SU-DHL-6 (cell line): ENCODE results near the gene ACKR3.

ENCODE experiments used
- H2AFZ ChIP-seq: fragments of 200-600 bp; sonication (generic); 2 replicates; pipeline ENCODE4 v1.6.1; 2014; ENCODE audit warnings: low read depth, mild to moderate bottlenecking, moderate library complexity, mixed read lengths, antibody characterized with exemption, low read length; ENCODE audit not compliant: severe bottlenecking
- H3F3A ChIP-seq: fragments of 200-600 bp; shearing (Covaris generic); 2 replicates; pipeline ENCODE4 v1.6.0; 2016; ENCODE audit warnings: antibody characterized with exemption, mild to moderate bottlenecking; ENCODE audit not compliant: insufficient read depth
- H3K27ac ChIP-seq: fragments of 200-600 bp; sonication (generic); 2 replicates; pipeline ENCODE4 v1.5.1; 2016; ENCODE audit warnings: low read depth, mild to moderate bottlenecking, low read length, moderate library complexity, mixed read lengths
- H3K27me3 ChIP-seq: fragments of 200-600 bp; sonication (generic), shearing (Covaris generic); 2 replicates; pipeline ENCODE4 v1.6.0; 2014; ENCODE audit warnings: mild to moderate bottlenecking, low read length
- H3K36me3 ChIP-seq: fragments of 200-600 bp; sonication (generic); 2 replicates; pipeline ENCODE4 v1.6.1; 2014; ENCODE audit warnings: mild to moderate bottlenecking, low read length, mixed read lengths
- H3K4me2 ChIP-seq: fragments of 300-600, 200-600 bp; shearing (Covaris generic), sonication (generic); 2 replicates; pipeline ENCODE4 v1.6.0; 2014; ENCODE audit warnings: low read length, low read depth, mild to moderate bottlenecking; ENCODE audit not compliant: poor library complexity, severe bottlenecking
- H3K4me3 ChIP-seq: fragments of 200-600 bp; sonication (generic); 2 replicates; pipeline ENCODE4 v1.5.1; 2014; ENCODE audit warnings: antibody characterized with exemption, low read length, mild to moderate bottlenecking, mixed read lengths; ENCODE audit not compliant: insufficient read depth, poor library complexity, severe bottlenecking
- H3K79me2 ChIP-seq: fragments of 200-600 bp; sonication (generic); 2 replicates; pipeline ENCODE4 v1.6.1; 2014; ENCODE audit warnings: mild to moderate bottlenecking, low read length, moderate library complexity; ENCODE audit not compliant: insufficient read depth
- H3K9ac ChIP-seq: fragments of 200-600 bp; sonication (generic); 2 replicates; pipeline ENCODE4 v1.7.0; 2014; ENCODE audit warnings: mild to moderate bottlenecking, low read length
- H3K9me2 ChIP-seq: fragments of 200-600 bp; sonication (generic); replicated peaks from 2 replicates; pipeline ENCODE4 v1.6.1; 2014; ENCODE audit warnings: low read length; ENCODE audit not compliant: insufficient read depth
- H3K9me3 ChIP-seq: fragments of 200-600 bp; sonication (generic); 2 replicates; pipeline ENCODE4 v1.6.1; 2014; ENCODE audit warnings: low read length, mixed read lengths; ENCODE audit not compliant: insufficient read depth
- H4K20me1 ChIP-seq: fragments of 200-600 bp; sonication (generic); 2 replicates; pipeline ENCODE4 v1.6.1; 2014; ENCODE audit warnings: low read depth, mild to moderate bottlenecking, antibody characterized with exemption, low read length, moderate library complexity, mixed read lengths
- EZH2phosphoT487 ChIP-seq: fragments of 200-600 bp; sonication (generic), shearing (Covaris generic); conservative IDR thresholded peaks from 2 replicates; pipeline ENCODE4 v1.6.1; 2018; ENCODE audit warnings: mild to moderate bottlenecking, antibody characterized with exemption, low read length, moderate library complexity, mixed read lengths
- TF ChIP-seq, protein P1 (sequence below): fragments of 200-600 bp; sonication (generic); IDR thresholded peaks from one replicate; pipeline ENCODE4 v1.5.1; 2017; ENCODE audit warnings: antibody characterized with exemption, mild to moderate bottlenecking, low read length, moderate library complexity; ENCODE audit not compliant: insufficient read depth, poor library complexity, severe bottlenecking

Gene ACKR3

DNA sequence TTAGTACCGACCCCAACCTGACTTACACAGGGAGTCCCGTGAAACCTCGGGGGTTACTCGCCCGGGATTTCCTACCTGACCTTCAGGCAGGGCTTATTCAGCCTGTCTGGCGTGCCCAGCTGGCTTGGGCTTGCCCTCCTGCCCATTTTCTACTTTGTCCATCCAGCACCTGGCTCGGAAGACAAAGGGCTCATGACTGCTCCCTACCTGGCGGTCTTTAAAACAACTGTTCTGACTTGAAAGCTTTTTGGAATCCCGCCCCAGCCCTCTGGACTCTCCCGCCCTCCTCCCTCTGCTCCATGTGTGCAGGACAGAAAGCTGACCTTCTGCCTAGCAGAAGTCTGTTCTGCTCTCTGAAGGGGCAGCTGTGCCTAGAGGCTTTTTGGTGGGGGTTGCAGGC, 43.1 kb downstream of the ACKR3 start:
- H4K20me1 ChIP-seq, result no peaks in the 10 kb centered on the region
- H3K4me3 ChIP-seq, result no peak overlapping the region
- no peaks in the 10 kb centered on the region for H3K9me3 ChIP-seq
- H3K27me3 ChIP-seq, result no peaks in the 10 kb centered on the region
- H3K27ac ChIP-seq, result no peak overlapping the region
- no peak overlapping the region for H2AFZ ChIP-seq
- H3K9me2 ChIP-seq, result no peaks in the 10 kb centered on the region
- H3K79me2 ChIP-seq, result no peaks in the 10 kb centered on the region
- H3K36me3 ChIP-seq, result no peaks in the 10 kb centered on the region
- TF ChIP-seq, protein P1, sequence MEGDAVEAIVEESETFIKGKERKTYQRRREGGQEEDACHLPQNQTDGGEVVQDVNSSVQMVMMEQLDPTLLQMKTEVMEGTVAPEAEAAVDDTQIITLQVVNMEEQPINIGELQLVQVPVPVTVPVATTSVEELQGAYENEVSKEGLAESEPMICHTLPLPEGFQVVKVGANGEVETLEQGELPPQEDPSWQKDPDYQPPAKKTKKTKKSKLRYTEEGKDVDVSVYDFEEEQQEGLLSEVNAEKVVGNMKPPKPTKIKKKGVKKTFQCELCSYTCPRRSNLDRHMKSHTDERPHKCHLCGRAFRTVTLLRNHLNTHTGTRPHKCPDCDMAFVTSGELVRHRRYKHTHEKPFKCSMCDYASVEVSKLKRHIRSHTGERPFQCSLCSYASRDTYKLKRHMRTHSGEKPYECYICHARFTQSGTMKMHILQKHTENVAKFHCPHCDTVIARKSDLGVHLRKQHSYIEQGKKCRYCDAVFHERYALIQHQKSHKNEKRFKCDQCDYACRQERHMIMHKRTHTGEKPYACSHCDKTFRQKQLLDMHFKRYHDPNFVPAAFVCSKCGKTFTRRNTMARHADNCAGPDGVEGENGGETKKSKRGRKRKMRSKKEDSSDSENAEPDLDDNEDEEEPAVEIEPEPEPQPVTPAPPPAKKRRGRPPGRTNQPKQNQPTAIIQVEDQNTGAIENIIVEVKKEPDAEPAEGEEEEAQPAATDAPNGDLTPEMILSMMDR, result no peak
- TF ChIP-seq EZH2phosphoT487, result no peak
- H3F3A ChIP-seq, result no peaks in the 10 kb centered on the region
- H3K9ac ChIP-seq, result no peak overlapping the region
- H3K4me2 ChIP-seq, result no peak overlapping the region

GRCh38 chr2:236613612-236614011, 44.0 kb downstream of the ACKR3 start:
- Histone ChIP-seq H3K9me2 (no peaks in the 10 kb centered on the region), H3K9me3 (no peaks in the 10 kb centered on the region), H3K36me3 (no peaks in the 10 kb centered on the region), H3K79me2 (no peaks in the 10 kb centered on the region), H4K20me1 (no peaks in the 10 kb centered on the region), H3K9ac (no peak overlapping the region), H3K4me3 (no peak overlapping the region), H3K4me2 (no peak overlapping the region), H3K27ac (no peak overlapping the region), H2AFZ (no peak overlapping the region), H3F3A (no peaks in the 10 kb centered on the region), H3K27me3 (no peaks in the 10 kb centered on the region)
- TF ChIP-seq EZH2phosphoT487, result no peak
- TF ChIP-seq, protein P1, result no peak

- H3K9me2 ChIP-seq, result no peaks in the 10 kb centered on the region
- H3K4me3 ChIP-seq, result no peak overlapping the region
- H3K27me3 ChIP-seq, result no peaks in the 10 kb centered on the region
- H3K79me2 ChIP-seq, result no peaks in the 10 kb centered on the region
- no peak overlapping the region for H3K4me2 ChIP-seq
- H3K27ac ChIP-seq, result no peak overlapping the region
- no peak overlapping the region for H3K9ac ChIP-seq
- no peak overlapping the region for H2AFZ ChIP-seq
- H3K36me3 ChIP-seq, result no peaks in the 10 kb centered on the region
- no peaks in the 10 kb centered on the region for H3F3A ChIP-seq
- TF ChIP-seq EZH2phosphoT487, result no peak
- TF ChIP-seq, protein P1, result no peak
- H4K20me1 ChIP-seq, result no peaks in the 10 kb centered on the region
- no peaks in the 10 kb centered on the region for H3K9me3 ChIP-seq
These were observed 44.9 kb downstream of the ACKR3 start for GRCh38 chr2:236614551-236614950.
